GM10248 (cell line): ENCODE results near the gene TREM2.

Experiments used
- CTCF ChIA-PET: fragments of 300-600 bp; sonication (Branson Sonifier 250); formaldehyde crosslinking; extraction: SDS; loops from one replicate; lab custom pipeline; 2021; ENCODE audit warnings: antibody characterized with exemption; lab: Yijun Ruan, JAX
- POLR2A ChIA-PET: fragments of 350-650 bp; sonication (Branson Sonifier 250); formaldehyde crosslinking; extraction: SDS; loops from one replicate; lab custom pipeline; 2020; ENCODE audit warnings: antibody characterized with exemption; lab: Yijun Ruan, JAX
- DNase-seq: peaks from one replicate; pipeline ENCODE4 v3.0.0; 2012; ENCODE audit errors: extremely low spot score
- CTCF ChIP-seq: IDR thresholded peaks from 2 replicates; pipeline ENCODE4 v1.5.1; 2012; ENCODE audit warnings: mild to moderate bottlenecking, low read depth; ENCODE audit errors: extremely low read depth, missing control alignments, control extremely low read depth

TREM2 gene

GRCh38 chr6:41162687-41163418, at the start of gene TREM2:
TSS of gene TREM2 (minus strand) at chr6:41163116. CDS start at chr6:41163082, 34 bp downstream.
- DNase-seq: no peak
- CTCF ChIA-PET: no interaction called here
- POLR2A ChIA-PET: no interaction called here
- TF ChIP-seq CTCF: no peak

DNA sequence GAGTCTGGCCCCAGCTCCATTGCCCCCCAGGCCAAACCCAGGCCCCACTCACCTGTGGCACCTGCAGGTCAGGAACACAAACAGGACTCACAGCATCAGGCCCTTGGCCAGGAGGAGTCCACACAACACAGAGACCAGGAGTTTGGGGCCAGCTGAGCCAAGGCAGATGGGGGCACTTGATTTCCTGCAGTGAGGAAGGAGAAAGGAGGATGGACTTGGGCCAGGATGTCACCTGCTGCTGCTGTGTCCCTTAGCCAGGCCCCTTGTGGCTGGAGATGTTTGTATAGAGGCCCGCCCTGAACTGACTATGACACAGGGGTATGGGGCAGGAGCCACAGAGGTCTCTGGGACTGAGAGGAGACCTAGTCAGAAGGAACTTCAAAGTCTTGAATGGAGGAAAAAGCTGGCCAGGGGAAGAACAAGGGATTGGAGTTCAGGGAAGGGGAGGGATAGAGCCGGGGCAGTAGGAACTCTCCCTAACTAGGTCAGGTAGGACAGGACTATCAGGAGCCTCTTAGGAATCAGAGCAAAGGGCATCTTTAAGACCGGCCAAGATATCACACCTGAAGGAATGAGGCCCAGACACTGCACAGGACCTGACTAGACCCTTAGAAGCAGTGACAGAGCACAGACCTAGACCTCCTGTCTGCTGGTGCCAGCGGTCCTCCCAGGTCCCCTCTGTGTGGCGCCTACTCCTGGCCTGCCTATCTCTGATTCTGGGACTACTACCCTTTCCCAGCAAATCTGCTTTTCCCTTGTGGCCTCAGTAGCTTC, 46.8 kb upstream of the TREM2 start:
- DNase-seq: no peak
- ChIA-PET POLR2A (no interaction called here), CTCF (interaction anchor here (1.6 kb wide), 1 partner anchor 18 kb away, joined by 5 read pairs; no protein-coding TSS in a partner anchor)
- TF ChIP-seq CTCF: no peak

DNA sequence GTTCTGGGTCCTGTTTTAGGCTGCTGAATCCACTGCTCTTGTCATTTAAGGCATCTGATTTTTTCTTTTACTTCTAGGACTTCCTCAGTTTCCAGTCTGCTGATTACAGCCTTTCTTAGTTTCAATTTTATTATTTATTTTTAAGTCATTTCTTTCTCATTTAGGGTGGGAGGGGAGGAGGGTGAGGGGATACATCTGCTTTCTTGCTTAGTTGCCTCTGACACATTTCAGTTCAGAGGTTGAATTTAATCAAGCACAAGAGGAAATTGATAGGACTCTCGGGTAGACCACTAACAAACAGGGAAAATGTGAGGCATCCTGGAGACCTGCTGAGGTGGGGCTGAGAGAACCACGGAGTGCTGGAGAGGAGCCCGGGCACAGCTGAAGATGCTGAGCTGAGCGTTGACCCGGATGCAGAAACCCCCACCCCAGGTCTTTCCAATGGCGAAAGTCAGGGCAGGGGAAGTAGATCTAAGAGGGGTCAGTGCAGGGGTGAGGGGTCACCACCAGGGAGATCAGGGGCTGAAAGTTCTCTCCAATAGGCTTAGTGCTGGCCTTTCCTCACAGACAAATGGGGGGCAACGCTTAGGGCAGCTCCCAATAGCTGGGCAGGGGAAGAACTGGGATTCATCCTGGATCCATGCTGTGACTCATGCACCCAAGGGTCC, 45.7 kb upstream of the TREM2 start:
- no peak for DNase-seq
- POLR2A ChIA-PET: no interaction called here
- TF ChIP-seq CTCF: no peak
- CTCF ChIA-PET: interaction anchor here (1.6 kb wide), 1 partner anchor 16 kb away, joined by 5 read pairs; no protein-coding TSS in a partner anchor

DNA sequence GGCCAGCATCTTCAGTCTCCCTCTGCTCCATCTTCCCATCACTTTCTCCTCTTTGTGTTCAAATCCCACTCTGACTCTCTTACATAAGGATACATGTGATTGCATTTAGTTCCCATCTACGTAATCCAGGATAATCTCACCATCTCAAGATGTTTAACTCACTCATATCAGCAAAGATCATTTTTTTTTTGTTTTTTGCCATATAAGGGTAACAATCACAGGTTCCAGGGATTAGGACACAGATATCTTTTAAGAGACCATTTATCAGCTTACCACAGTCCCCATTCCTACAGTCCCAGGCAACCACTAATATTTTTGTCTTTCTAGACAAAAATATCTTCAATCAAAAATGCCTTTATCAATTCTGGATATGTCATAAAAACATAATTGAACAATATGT, 41.2 kb upstream of the TREM2 start:
- TF ChIP-seq CTCF: no peak
- DNase-seq: no peak
- ChIA-PET CTCF (interaction anchor here (1.5 kb wide), 1 partner anchor 12 kb away, joined by 6 read pairs; no protein-coding TSS in a partner anchor), POLR2A (no interaction called here)

GRCh38 chr6:41201764-41202173, 38.9 kb upstream of the TREM2 start:
- ChIA-PET CTCF (interaction anchor here (1.0 to 1.2 kb wide), 4 partner anchors 17 to 86 kb away, joined by 3 to 4 read pairs (median 3); no protein-coding TSS in a partner anchor), POLR2A (no interaction called here)
- no peak for DNase-seq
- no peak for TF ChIP-seq CTCF
